ENCODE results near the gene POLR1G. TPM values are rescaled to one million over a fixed set of nuclear protein-coding genes. Genes with fewer than 3 reads are reported as not detected.

The POLR1G gene
- polyA plus RNA-seq, 6 donors from 2014 or later = 0.49 to 8.5 (median 3.0) TPM

GRCh38 chr19:45446295-45446694 is 39.9 kb downstream of the POLR1G start:
- Mint-ChIP-seq H3K4me3 (peak overlapping the region in 5 of 8 donors; percentile 30 to 86 (median 53)), H3K9me3 (no peaks in the 10 kb centered on the region), H3K27ac (peak overlapping the region in 5 of 6 donors; percentile 77 to 97 (median 95)), H3K36me3 (no peaks in the 10 kb centered on the region), H3K4me1 (peaks cover 56 to 75% (median 66%) of the 10 kb centered on the region in 3 donors), H3K27me3 (no peaks in the 10 kb centered on the region)
- ATAC-seq (ENCODE audit: low read depth in 2 of 2) (no peak), DNase-seq (no peak)

DNA sequence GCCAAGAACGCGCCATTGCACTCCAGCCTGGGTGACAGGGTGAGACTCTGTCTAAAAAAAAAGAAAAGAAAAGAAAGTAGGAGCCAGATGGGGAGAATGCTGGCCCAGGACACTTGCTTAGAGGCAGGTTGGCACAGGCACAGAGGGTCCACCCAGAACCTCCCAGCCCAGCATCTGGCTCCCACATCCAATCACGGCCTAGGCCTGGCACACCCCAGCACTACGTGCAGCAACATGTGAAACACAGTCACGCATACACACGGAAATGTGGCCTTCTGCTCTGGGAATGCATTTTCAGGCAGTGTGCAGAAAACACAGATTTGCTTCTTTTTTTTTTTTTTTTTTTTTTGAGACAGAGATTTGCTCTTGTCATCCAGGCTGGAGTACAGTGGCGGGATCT is 40.5 kb downstream of the POLR1G start:
- ATAC-seq (ENCODE audit: low read depth in 2 of 2) = no peak
- peaks cover 61 to 80% (median 72%) of the 10 kb centered on the region in 3 donors for H3K4me1 Mint-ChIP-seq
- H3K27me3 Mint-ChIP-seq = no peaks in the 10 kb centered on the region

GRCh38 chr19:45448425-45448756 is 41.9 kb downstream of the POLR1G start:
- Mint-ChIP-seq H3K36me3 (no peaks in the 10 kb centered on the region), H3K27me3 (no peaks in the 10 kb centered on the region), H3K4me3 (peak overlapping the region in 5 of 8 donors; percentile 15 to 86 (median 45)), H3K9me3 (no peaks in the 10 kb centered on the region), H3K27ac (peak overlapping the region in 5 of 6 donors; percentile 58 to 100 (median 88)), H3K4me1 (peaks cover 56 to 74% (median 67%) of the 10 kb centered on the region in 3 donors)
- DNase-seq (no peak), ATAC-seq (ENCODE audit: low read depth in 2 of 2) (no peak)

More for the DNA sequence above, 40.5 kb downstream of the POLR1G start:
- Mint-ChIP-seq H3K9me3 (no peaks in the 10 kb centered on the region), H3K4me3 (peak overlapping the region in 1 of 8 donors; percentile 86), H3K27ac (peak overlapping the region in 1 of 6 donors; percentile 100), H3K36me3 (no peaks in the 10 kb centered on the region)
- DNase-seq = no peak

- Mint-ChIP-seq H3K4me3 (peak overlapping the region in 7 of 8 donors; percentile 29 to 91 (median 66)), H3K27ac (peak overlapping the region in 5 of 6 donors; percentile 64 to 100 (median 85)), H3K27me3 (no peaks in the 10 kb centered on the region), H3K4me1 (peaks cover 54 to 72% (median 66%) of the 10 kb centered on the region in 3 donors), H3K36me3 (no peaks in the 10 kb centered on the region), H3K9me3 (no peaks in the 10 kb centered on the region)
- DNase-seq = no peak
- ATAC-seq (ENCODE audit: low read depth in 2 of 2) = no peak
Observed at GRCh38 chr19:45448887-45449299, 42.4 kb downstream of the POLR1G start.

DNA sequence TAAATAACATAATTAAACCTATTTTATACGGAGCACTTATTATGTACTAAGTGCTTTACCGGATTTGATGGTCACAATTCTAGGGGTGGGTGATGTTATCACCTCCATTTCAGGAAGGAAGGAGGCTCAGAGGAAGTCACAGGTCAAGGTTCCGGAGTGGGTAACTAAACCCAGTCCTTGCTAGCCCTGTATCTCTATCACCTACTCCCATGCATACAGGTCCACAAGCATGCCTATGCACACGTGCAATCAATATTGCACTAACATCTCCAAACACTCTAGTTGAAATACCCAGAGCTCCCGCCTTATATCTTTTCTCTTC is 43.5 kb downstream of the POLR1G start:
- H3K4me1 Mint-ChIP-seq = peaks cover 48 to 67% (median 65%) of the 10 kb centered on the region in 3 donors
- H3K9me3 Mint-ChIP-seq = no peaks in the 10 kb centered on the region
- DNase-seq (no peak), ATAC-seq (ENCODE audit: low read depth in 2 of 2) (peak; percentile 4 to 11)
- no peaks in the 10 kb centered on the region for H3K27me3 Mint-ChIP-seq
- H3K27ac Mint-ChIP-seq = peak overlapping the region; percentile 99 to 100 (median 100)
- peak overlapping the region; percentile 86 to 98 (median 97) for H3K4me3 Mint-ChIP-seq
- no peaks in the 10 kb centered on the region for H3K36me3 Mint-ChIP-seq

DNA sequence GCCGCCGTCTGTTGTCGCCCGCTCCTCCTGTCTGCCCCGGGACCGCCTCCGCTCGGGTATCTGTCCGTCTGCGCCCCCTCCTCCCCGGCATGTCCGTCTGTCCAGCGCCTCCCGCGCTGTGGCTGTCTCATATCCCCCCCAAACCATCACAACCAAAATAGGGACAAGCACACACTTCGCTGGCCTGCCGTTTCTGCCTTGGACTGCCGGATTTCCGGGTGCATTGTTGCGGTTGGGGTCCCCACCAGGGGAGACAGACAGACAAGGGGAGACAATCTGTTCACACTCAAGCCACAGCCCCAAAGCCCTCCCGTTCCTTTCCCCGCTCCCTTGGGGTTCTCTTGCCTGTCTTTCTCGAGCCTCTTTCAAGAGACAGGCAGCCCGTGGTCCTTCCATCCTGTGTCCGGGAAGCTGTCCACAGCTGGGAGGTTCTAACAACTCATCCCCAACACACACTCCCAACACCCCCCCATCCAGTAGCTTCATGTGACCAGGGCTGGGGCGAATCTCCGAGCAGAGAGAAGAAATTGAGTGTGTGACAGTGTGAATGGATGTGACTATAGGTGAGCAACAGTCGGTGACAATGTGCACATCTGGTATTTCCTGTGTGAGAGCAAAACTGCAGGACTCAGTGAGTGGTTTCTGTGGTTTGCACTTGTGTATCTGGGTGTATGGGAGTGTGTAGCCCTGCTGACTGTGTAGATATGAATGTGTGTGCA is 44.8 kb downstream of the POLR1G start:
- Mint-ChIP-seq H3K36me3 (no peaks in the 10 kb centered on the region), H3K4me3 (peak overlapping the region; percentile 86 to 97 (median 92)), H3K9me3 (no peaks in the 10 kb centered on the region)

DNA sequence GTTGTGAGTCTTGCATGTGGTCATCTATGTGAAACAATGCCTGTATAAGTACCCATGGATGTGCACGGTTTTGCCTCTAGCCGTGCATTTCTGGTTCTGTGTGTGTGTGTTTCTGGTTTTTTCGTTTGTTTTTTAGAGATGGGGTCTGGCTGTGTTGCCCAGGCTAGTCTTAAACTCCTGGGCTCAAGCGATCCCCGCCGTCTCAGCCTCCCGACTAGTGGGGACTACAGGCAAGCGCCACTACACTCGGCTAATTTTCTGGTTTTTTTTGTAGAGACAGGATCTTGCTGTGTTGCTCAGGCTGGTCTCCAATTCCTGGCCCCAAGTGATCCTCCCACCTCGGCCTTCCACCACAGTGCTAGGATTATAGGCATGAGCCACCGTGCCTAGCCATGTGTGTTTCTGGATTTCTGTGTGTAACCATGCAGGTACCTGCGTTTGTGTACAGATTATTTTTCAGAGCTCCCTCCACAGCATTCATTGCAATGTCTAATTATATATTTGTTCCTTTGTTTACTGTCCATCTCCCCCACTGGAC is 45.5 kb downstream of the POLR1G start:
- no peaks in the 10 kb centered on the region for H3K36me3 Mint-ChIP-seq
- no peaks in the 10 kb centered on the region for H3K9me3 Mint-ChIP-seq
- DNase-seq (no peak), ATAC-seq (ENCODE audit: low read depth in 2 of 2) (no peak)
- H3K27me3 Mint-ChIP-seq = no peaks in the 10 kb centered on the region
- H3K4me1 Mint-ChIP-seq = peaks cover 50 to 70% (median 67%) of the 10 kb centered on the region in 3 donors
- peak overlapping the region; percentile 86 to 97 (median 92) for H3K4me3 Mint-ChIP-seq
- peak overlapping the region; percentile 99 to 100 (median 100) for H3K27ac Mint-ChIP-seq

More for the DNA sequence above, 44.8 kb downstream of the POLR1G start:
- H3K27me3 Mint-ChIP-seq = no peaks in the 10 kb centered on the region
- H3K4me1 Mint-ChIP-seq = peaks cover 49 to 69% (median 66%) of the 10 kb centered on the region in 3 donors
- DNase-seq = peak; percentile 70
- peak overlapping the region; percentile 99 to 100 (median 100) for H3K27ac Mint-ChIP-seq
- peak; percentile 34 to 41 for ATAC-seq (ENCODE audit: low read depth in 2 of 2)

- Mint-ChIP-seq H3K27ac (peak overlapping the region; percentile 95 to 100 (median 98)), H3K36me3 (no peaks in the 10 kb centered on the region), H3K4me1 (peaks cover 41 to 54% (median 53%) of the 10 kb centered on the region in 3 donors), H3K4me3 (peak overlapping the region in 7 of 8 donors; percentile 6 to 66 (median 56)), H3K9me3 (no peaks in the 10 kb centered on the region), H3K27me3 (no peaks in the 10 kb centered on the region)
- ATAC-seq (ENCODE audit: low read depth in 2 of 2) (peak; percentile 47 to 57), DNase-seq (peak; percentile 84)
Observed at GRCh38 chr19:45455707-45456499, 49.5 kb downstream of the POLR1G start.

DNA sequence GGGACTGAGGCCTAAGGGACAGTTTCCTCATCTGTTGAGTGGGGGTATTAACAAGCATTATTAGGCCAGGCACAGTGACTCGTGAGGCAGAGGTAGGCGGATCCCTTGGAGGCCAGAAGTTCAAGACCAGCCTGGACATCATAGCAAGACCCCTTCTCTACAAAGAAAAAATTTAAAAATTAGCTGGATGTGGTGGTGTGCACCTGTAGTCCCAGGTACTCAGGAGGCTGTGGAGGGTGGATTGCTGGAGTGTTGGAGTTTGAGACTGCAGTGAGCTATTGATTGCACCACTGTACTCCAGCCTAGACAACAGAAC is 50.0 kb downstream of the POLR1G start:
- Mint-ChIP-seq H3K9me3 (no peaks in the 10 kb centered on the region), H3K27ac (peak overlapping the region; percentile 95 to 100 (median 98)), H3K27me3 (no peaks in the 10 kb centered on the region), H3K36me3 (no peaks in the 10 kb centered on the region), H3K4me1 (peaks cover 37 to 52% (median 52%) of the 10 kb centered on the region in 3 donors), H3K4me3 (peak overlapping the region in 7 of 8 donors; percentile 6 to 66 (median 47))
- DNase-seq = no peak
- no peak for ATAC-seq (ENCODE audit: low read depth in 2 of 2)

- ATAC-seq (ENCODE audit: low read depth in 2 of 2) = no peak
Observed at GRCh38 chr19:45457776-45458175, 51.3 kb downstream of the POLR1G start.

More at GRCh38 chr19:45457776-45458175, 51.3 kb downstream of the POLR1G start:
- no peaks in the 10 kb centered on the region for H3K27me3 Mint-ChIP-seq
- no peaks in the 10 kb centered on the region for H3K36me3 Mint-ChIP-seq
- no peaks in the 10 kb centered on the region for H3K9me3 Mint-ChIP-seq
- no peak for DNase-seq
- H3K27ac Mint-ChIP-seq = peak overlapping the region in 3 of 6 donors; percentile 27 to 90 (median 64)
- peak overlapping the region in 1 of 8 donors; percentile 80 for H3K4me3 Mint-ChIP-seq
- H3K4me1 Mint-ChIP-seq = peaks cover 28 to 48% (median 42%) of the 10 kb centered on the region in 3 donors

Other genes starting within 250 kb of the POLR1G start
- not detected for gene NKPD1, start 245.7 kb upstream of the POLR1G start, polyA plus RNA-seq (ENCODE audit: low read depth in 6 of 6)
- gene TRAPPC6A, start 228.4 kb upstream of the POLR1G start, polyA plus RNA-seq (ENCODE audit: low read depth in 6 of 6) = 100 to 1,000 TPM; 114 to 248 (median 134) TPM
- 10 to 100 TPM in 5 of 6 donors, 1 to 10 TPM in 1; 9.1 to 24.5 (median 13.6) TPM for gene BLOC1S3, start 227.9 kb upstream of the POLR1G start, polyA plus RNA-seq (ENCODE audit: low read depth in 6 of 6)
- gene EXOC3L2, start 161.2 kb upstream of the POLR1G start, polyA plus RNA-seq (ENCODE audit: low read depth in 6 of 6) = not detected
- 1 to 10 TPM in 1 of 6 donors, under 1 TPM in 4, not detected in 1; 0.35 to 2.7 (median 0.82) TPM for gene MARK4, start 155.4 kb upstream of the POLR1G start, polyA plus RNA-seq (ENCODE audit: low read depth in 6 of 6)
- not detected for gene CKM, start 83.8 kb upstream of the POLR1G start, polyA plus RNA-seq (ENCODE audit: low read depth in 6 of 6)
- not detected for gene KLC3, start 65.9 kb upstream of the POLR1G start, polyA plus RNA-seq (ENCODE audit: low read depth in 6 of 6)
- gene ERCC2, start 36.1 kb upstream of the POLR1G start, polyA plus RNA-seq (ENCODE audit: low read depth in 6 of 6) = 1 to 10 TPM; 4.7 to 8.0 (median 6.7) TPM
- 1 to 10 TPM in 4 of 6 donors, under 1 TPM in 1, not detected in 1; 0.29 to 4.3 (median 2.5) TPM for gene PPP1R13L, start 1.6 kb upstream of the POLR1G start, polyA plus RNA-seq (ENCODE audit: low read depth in 6 of 6)
- gene ERCC1, start 17.3 kb downstream of the POLR1G start, polyA plus RNA-seq (ENCODE audit: low read depth in 6 of 6) = 10 to 100 TPM; 40.0 to 91.4 (median 46.2) TPM
- gene FOSB, start 61.4 kb downstream of the POLR1G start, polyA plus RNA-seq (ENCODE audit: low read depth in 6 of 6) = 100 to 1,000 TPM in 1 of 6 donors, 10 to 100 TPM in 5; 26.6 to 110 (median 82.1) TPM
- under 1 TPM in 3 of 6 donors, not detected in 3; 0.28 to 0.58 (median 0.47) TPM for gene RTN2, start 90.4 kb downstream of the POLR1G start, polyA plus RNA-seq (ENCODE audit: low read depth in 6 of 6)
- gene PPM1N, start 91.8 kb downstream of the POLR1G start, polyA plus RNA-seq (ENCODE audit: low read depth in 6 of 6) = 1 to 10 TPM; 1.6 to 3.4 (median 2.4) TPM
- gene VASP, start 100.8 kb downstream of the POLR1G start, polyA plus RNA-seq (ENCODE audit: low read depth in 6 of 6) = 10 to 100 TPM; 51.5 to 87.2 (median 64.3) TPM
- gene OPA3, start 178.2 kb downstream of the POLR1G start, polyA plus RNA-seq (ENCODE audit: low read depth in 6 of 6) = 10 to 100 TPM in 1 of 6 donors, 1 to 10 TPM in 4, not detected in 1; 5.0 to 14.4 (median 7.8) TPM
- gene GPR4, start 195.6 kb downstream of the POLR1G start, polyA plus RNA-seq (ENCODE audit: low read depth in 6 of 6) = not detected
- gene EML2, start 232.8 kb downstream of the POLR1G start, polyA plus RNA-seq (ENCODE audit: low read depth in 6 of 6) = 10 to 100 TPM in 3 of 6 donors, 1 to 10 TPM in 3; 4.3 to 14.1 (median 10.3) TPM